ENCODE results near the gene PIK3AP1. TPM values are rescaled to one million over a fixed set of nuclear protein-coding genes. Genes with fewer than 3 reads are reported as not detected.
A peak's percentile ranks its signal among the peaks of the same experiment; 100 is the strongest.

Gene PIK3AP1
- polyA plus RNA-seq, 1 of the 3 experiments (the other 2 are of a cell fraction), result 0.07 TPM

DNA sequence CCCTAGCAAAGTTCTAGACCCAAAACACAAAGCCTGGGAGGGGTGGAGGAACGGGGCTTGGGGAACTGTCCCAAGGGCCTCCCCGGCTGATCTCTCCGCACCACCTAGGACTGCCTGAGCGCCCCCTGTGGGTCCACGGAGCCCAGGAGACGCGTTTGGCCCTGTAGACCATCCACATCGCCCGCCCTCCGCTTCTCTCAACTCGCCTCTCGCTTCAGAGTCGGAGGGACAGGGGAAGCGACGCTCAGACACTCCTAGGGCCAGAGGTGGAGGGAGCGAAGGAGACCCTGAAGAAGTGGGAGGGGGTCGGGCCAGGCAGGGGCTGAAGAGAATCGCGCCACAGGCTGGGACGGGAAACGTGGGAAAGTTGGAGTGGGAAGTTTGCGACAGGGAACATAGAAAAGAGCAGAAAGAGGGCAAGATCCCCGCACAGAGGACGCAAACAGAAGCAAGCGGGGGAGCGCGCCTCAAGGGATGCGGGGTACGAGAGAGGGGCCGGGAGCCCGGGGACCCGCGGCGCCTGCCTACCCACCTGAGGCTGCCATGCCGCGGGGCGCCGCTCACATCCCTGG lies 378 bp downstream of the PIK3AP1 start:
- no peaks in the 10 kb centered on the region for H3K36me3 ChIP-seq (replicated peaks in 1 of 2; ENCODE audit: control insufficient read depth in 1 of 2, insufficient read depth in 2 of 2, low read length in 1 of 2)
- no peak overlapping the region for H3K27ac ChIP-seq (ENCODE audit: low read depth in 2 of 2, low read length in 1 of 2)
- 0 out of 2 replicates have a peak overlapping the region, but pooled peaks have one; percentile 51 for H2AFZ ChIP-seq (ENCODE audit: low read depth)
- TF ChIP-seq MAX (IDR thresholded peaks at IDR 0.05; ENCODE audit: low read depth) (no peak), SMC3 (IDR thresholded peaks at IDR 0.05; ENCODE audit: low read depth, low read length) (no peak), NRF1 (IDR thresholded peaks at IDR 0.05; ENCODE audit: low read depth, low read length) (no peak), RAD21 (IDR thresholded peaks at IDR 0.05; ENCODE audit: low read length) (no peak), FOXM1 (IDR thresholded peaks at IDR 0.05; ENCODE audit: low read depth) (no peak), JUND (IDR thresholded peaks at IDR 0.05) (no peak), YY1 (IDR thresholded peaks at IDR 0.05; ENCODE audit: low read depth) (no peak), CHD2 (IDR thresholded peaks at IDR 0.05; ENCODE audit: low read length, partially characterized antibody) (no peak), RCOR1 (IDR thresholded peaks at IDR 0.05; ENCODE audit: low read length) (no peak), FOXJ3 (CRISPR knock-in tag; IDR thresholded peaks at IDR 0.05) (no peak), GATA2 (CRISPR knock-in tag; IDR thresholded peaks at IDR 0.05) (no peak), ELF1 (IDR thresholded peaks at IDR 0.05) (no peak)
- TF ChIP-seq, protein P1, sequence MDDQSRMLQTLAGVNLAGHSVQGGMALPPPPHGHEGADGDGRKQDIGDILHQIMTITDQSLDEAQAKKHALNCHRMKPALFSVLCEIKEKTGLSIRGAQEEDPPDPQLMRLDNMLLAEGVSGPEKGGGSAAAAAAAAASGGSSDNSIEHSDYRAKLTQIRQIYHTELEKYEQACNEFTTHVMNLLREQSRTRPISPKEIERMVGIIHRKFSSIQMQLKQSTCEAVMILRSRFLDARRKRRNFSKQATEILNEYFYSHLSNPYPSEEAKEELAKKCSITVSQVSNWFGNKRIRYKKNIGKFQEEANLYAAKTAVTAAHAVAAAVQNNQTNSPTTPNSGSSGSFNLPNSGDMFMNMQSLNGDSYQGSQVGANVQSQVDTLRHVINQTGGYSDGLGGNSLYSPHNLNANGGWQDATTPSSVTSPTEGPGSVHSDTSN (IDR thresholded peaks at IDR 0.05), result no peak
- TF ChIP-seq, protein P2, sequence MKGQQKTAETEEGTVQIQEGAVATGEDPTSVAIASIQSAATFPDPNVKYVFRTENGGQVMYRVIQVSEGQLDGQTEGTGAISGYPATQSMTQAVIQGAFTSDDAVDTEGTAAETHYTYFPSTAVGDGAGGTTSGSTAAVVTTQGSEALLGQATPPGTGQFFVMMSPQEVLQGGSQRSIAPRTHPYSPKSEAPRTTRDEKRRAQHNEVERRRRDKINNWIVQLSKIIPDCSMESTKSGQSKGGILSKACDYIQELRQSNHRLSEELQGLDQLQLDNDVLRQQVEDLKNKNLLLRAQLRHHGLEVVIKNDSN (IDR thresholded peaks at IDR 0.05; ENCODE audit: borderline replicate concordance, low read depth), result no peak
- 55% methylated on average over 30 of the region's 38 CpGs for WGBS (ENCODE audit: low lambda C conversion rate)
- peaks cover 18% of the 10 kb centered on the region for H3K27me3 ChIP-seq (ENCODE audit: insufficient read depth)
- H3F3A ChIP-seq (replicated peaks; ENCODE audit: insufficient read depth), result no peaks in the 10 kb centered on the region
- H3K9me3 ChIP-seq, result no peaks in the 10 kb centered on the region
- H3K4me1 ChIP-seq (ENCODE audit: control insufficient read depth in 1 of 2, insufficient read depth in 2 of 2, low read depth in 1 of 2, low read length in 1 of 2), result peaks cover 0 to 8% of the 10 kb centered on the region in 2 experiments; a peak in 1 of 4 replicates
- no peaks in the 10 kb centered on the region for H3K79me2 ChIP-seq (ENCODE audit: insufficient read depth)
- H4K20me1 ChIP-seq (ENCODE audit: insufficient read depth), result no peaks in the 10 kb centered on the region
- peak overlapping the region; percentile 52 to 59 for H3K4me3 ChIP-seq (ENCODE audit: low read depth in 2 of 2, low read length in 1 of 2)
- H3K9ac ChIP-seq, result no peak overlapping the region
- DNase-seq, result peak; percentile 50
- CTCF ChIA-PET, result no interaction called here
- POLR2A ChIA-PET, result no interaction called here
- no peaks in the 10 kb centered on the region for H3K9me2 ChIP-seq
- H3K4me2 ChIP-seq, result peak overlapping the region; percentile 88

- ChIA-PET POLR2A (no interaction called here), CTCF (interaction anchor here (1.2 kb wide), 1 partner anchor 345 kb away, joined by 3 read pairs; no protein-coding TSS in a partner anchor)
- no peak for TF ChIP-seq CHD2 (IDR thresholded peaks at IDR 0.05; ENCODE audit: low read length, partially characterized antibody)
- TF ChIP-seq SIN3A (IDR thresholded peaks at IDR 0.05; ENCODE audit: borderline replicate concordance, low read depth, low read length), result no peak
- TF ChIP-seq GATA2 (CRISPR knock-in tag; IDR thresholded peaks at IDR 0.05), result no peak
- TF ChIP-seq RAD21 (IDR thresholded peaks at IDR 0.05; ENCODE audit: low read length), result no peak
- TF ChIP-seq EZH2phosphoT487 (IDR thresholded peaks at IDR 0.05; ENCODE audit: borderline replicate concordance, low read depth), result no peak
- TF ChIP-seq MXI1 (IDR thresholded peaks at IDR 0.05; ENCODE audit: low read depth, low read length), result no peak
- no peak for TF ChIP-seq NRF1 (IDR thresholded peaks at IDR 0.05; ENCODE audit: low read depth, low read length)
- no peak for TF ChIP-seq YY1 (IDR thresholded peaks at IDR 0.05; ENCODE audit: low read depth)
- no peak for TF ChIP-seq JUND (IDR thresholded peaks at IDR 0.05)
- TF ChIP-seq FOXM1 (IDR thresholded peaks at IDR 0.05; ENCODE audit: low read depth), result no peak
- no peak for TF ChIP-seq USF2 (IDR thresholded peaks at IDR 0.05; ENCODE audit: borderline replicate concordance, low read depth, low read length)
- no peak for TF ChIP-seq EP300 (IDR thresholded peaks at IDR 0.05; ENCODE audit: borderline replicate concordance in 1 of 2, low read depth in 1 of 2, low read length in 1 of 2)
- TF ChIP-seq, protein P3, sequence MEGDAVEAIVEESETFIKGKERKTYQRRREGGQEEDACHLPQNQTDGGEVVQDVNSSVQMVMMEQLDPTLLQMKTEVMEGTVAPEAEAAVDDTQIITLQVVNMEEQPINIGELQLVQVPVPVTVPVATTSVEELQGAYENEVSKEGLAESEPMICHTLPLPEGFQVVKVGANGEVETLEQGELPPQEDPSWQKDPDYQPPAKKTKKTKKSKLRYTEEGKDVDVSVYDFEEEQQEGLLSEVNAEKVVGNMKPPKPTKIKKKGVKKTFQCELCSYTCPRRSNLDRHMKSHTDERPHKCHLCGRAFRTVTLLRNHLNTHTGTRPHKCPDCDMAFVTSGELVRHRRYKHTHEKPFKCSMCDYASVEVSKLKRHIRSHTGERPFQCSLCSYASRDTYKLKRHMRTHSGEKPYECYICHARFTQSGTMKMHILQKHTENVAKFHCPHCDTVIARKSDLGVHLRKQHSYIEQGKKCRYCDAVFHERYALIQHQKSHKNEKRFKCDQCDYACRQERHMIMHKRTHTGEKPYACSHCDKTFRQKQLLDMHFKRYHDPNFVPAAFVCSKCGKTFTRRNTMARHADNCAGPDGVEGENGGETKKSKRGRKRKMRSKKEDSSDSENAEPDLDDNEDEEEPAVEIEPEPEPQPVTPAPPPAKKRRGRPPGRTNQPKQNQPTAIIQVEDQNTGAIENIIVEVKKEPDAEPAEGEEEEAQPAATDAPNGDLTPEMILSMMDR (IDR thresholded peaks at IDR 0.05), result no peak
- TF ChIP-seq, protein P2 (IDR thresholded peaks at IDR 0.05; ENCODE audit: borderline replicate concordance, low read depth), result no peak
These were observed 1.1 kb downstream of the PIK3AP1 start for GRCh38 chr10:96719200-96719599.

More at GRCh38 chr10:96719200-96719599, 1.1 kb downstream of the PIK3AP1 start:
- H3F3A ChIP-seq (replicated peaks; ENCODE audit: insufficient read depth), result no peaks in the 10 kb centered on the region
- no peaks in the 10 kb centered on the region for H3K79me2 ChIP-seq (ENCODE audit: insufficient read depth)
- H2AFZ ChIP-seq (ENCODE audit: low read depth), result no peak overlapping the region
- H3K9ac ChIP-seq, result no peak overlapping the region
- H3K4me1 ChIP-seq (ENCODE audit: control insufficient read depth in 1 of 2, insufficient read depth in 2 of 2, low read depth in 1 of 2, low read length in 1 of 2), result peaks cover 0 to 8% of the 10 kb centered on the region in 2 experiments; a peak in 1 of 4 replicates
- H3K9me2 ChIP-seq, result no peaks in the 10 kb centered on the region
- H3K36me3 ChIP-seq (replicated peaks in 1 of 2; ENCODE audit: control insufficient read depth in 1 of 2, insufficient read depth in 2 of 2, low read length in 1 of 2), result no peaks in the 10 kb centered on the region
- H3K4me3 ChIP-seq (ENCODE audit: low read depth in 2 of 2, low read length in 1 of 2), result no peak overlapping the region
- DNase-seq, result no peak
- H3K27ac ChIP-seq (ENCODE audit: low read depth in 2 of 2, low read length in 1 of 2), result no peak overlapping the region
- no peaks in the 10 kb centered on the region for H4K20me1 ChIP-seq (ENCODE audit: insufficient read depth)
- H3K9me3 ChIP-seq, result no peaks in the 10 kb centered on the region
- 82% methylated on average over 1 of the region's 1 CpG for WGBS (ENCODE audit: low lambda C conversion rate)
- H3K4me2 ChIP-seq, result no peak overlapping the region
- peaks cover 18% of the 10 kb centered on the region for H3K27me3 ChIP-seq (ENCODE audit: insufficient read depth)
